Activated naive CD4-positive, alpha-beta T cell treated with anti-CD3 and anti-CD28 coated beads for 36 hours (primary cell): ENCODE measurements around the gene EVC2. TPM values are rescaled to one million over a fixed set of nuclear protein-coding genes. Genes with fewer than 3 reads are reported as not detected.

Source experiments
- CTCF ChIA-PET: fragments of 350-600 bp; sonication (Branson Sonifier 250); formaldehyde crosslinking; loops from one replicate; lab custom pipeline; 2021; ENCODE audit warnings: antibody characterized with exemption; lab: Charles Lee
- DNase-seq: peaks from one replicate; pipeline ENCODE4 v3.0.0-alpha.2; 2020
- H3K27ac Mint-ChIP-seq: one replicate; pipeline ENCODE4 v1.8.0; 2021; ENCODE audit warnings: mild to moderate bottlenecking, mixed read lengths
- H3K27me3 Mint-ChIP-seq: one replicate; pipeline ENCODE4 v1.8.0; 2021; ENCODE audit warnings: low read depth, mixed read lengths
- H3K36me3 Mint-ChIP-seq: one replicate; pipeline ENCODE4 v1.8.0; 2021; ENCODE audit warnings: low read depth, mixed read lengths
- H3K4me1 Mint-ChIP-seq: one replicate; pipeline ENCODE4 v1.8.0; 2021; ENCODE audit warnings: low read depth, mixed read lengths
- H3K4me3 Mint-ChIP-seq: one replicate; pipeline ENCODE4 v1.8.0; 2021; ENCODE audit warnings: mild to moderate bottlenecking, moderate library complexity, mixed read lengths
- H3K9me3 Mint-ChIP-seq: one replicate; pipeline ENCODE4 v1.8.0; 2021; ENCODE audit warnings: mixed read lengths
- intact Hi-C: fragments of 100-400 bp; cut with micrococcal nuclease; formaldehyde crosslinking; loops from one replicate; pipeline ENCODE4 v1.15.1; 2023
- total RNA-seq, 2 experiments: library from RNA; stranded (reverse); gene quantifications; one replicate each; pipeline ENCODE4 v1.2.3, GENCODE V29; 2021

The EVC2 gene
- total RNA-seq, 2 experiments from 2014 or later, result not detected

GRCh38 chr4:5554376-5554775 lies 154.0 kb downstream of the EVC2 start:
- no peak overlapping the region for H3K27ac Mint-ChIP-seq
- no peak overlapping the region for H3K4me3 Mint-ChIP-seq
- intact Hi-C loops, result no loop called here
- H3K36me3 Mint-ChIP-seq, result no peaks in the 10 kb centered on the region
- H3K4me1 Mint-ChIP-seq, result no peaks in the 10 kb centered on the region
- H3K27me3 Mint-ChIP-seq, result peaks cover 10% of the 10 kb centered on the region
- CTCF ChIA-PET, result interaction anchor here (0.7 kb wide), 1 partner anchor 271 kb away, joined by 5 read pairs; no protein-coding TSS in a partner anchor
- DNase-seq, result no peak
- H3K9me3 Mint-ChIP-seq, result peaks cover 9% of the 10 kb centered on the region

DNA sequence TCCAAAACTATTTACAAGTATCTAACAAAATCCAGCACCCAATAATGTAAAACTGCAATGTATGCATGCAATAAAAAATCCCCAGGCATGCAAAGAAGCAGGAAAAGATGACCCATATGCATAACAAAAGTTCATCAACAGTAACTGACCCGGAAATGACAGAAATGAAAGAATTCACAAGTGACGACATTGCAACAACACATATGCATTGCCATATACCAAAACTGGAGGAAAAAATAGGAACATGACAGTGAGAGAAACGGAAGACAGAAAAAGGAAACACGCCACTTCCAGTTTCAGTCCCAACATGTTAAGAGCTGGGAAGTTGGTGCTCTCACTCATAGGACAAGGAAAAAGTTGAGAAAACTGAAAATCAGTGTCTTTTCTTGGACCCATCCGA lies 154.6 kb downstream of the EVC2 start:
- DNase-seq, result no peak
- intact Hi-C loops, result no loop called here
- peaks cover 9% of the 10 kb centered on the region for H3K9me3 Mint-ChIP-seq
- H3K27me3 Mint-ChIP-seq, result peaks cover 10% of the 10 kb centered on the region
- H3K27ac Mint-ChIP-seq, result no peak overlapping the region
- H3K4me1 Mint-ChIP-seq, result no peaks in the 10 kb centered on the region
- H3K4me3 Mint-ChIP-seq, result no peak overlapping the region
- CTCF ChIA-PET, result no interaction called here
- no peaks in the 10 kb centered on the region for H3K36me3 Mint-ChIP-seq

- DNase-seq, result no peak
- H3K27ac Mint-ChIP-seq, result no peak overlapping the region
- H3K4me1 Mint-ChIP-seq, result no peaks in the 10 kb centered on the region
- intact Hi-C loops, result no loop called here
- peaks cover 9% of the 10 kb centered on the region for H3K9me3 Mint-ChIP-seq
- H3K27me3 Mint-ChIP-seq, result peaks cover 10% of the 10 kb centered on the region
- CTCF ChIA-PET, result no interaction called here
- no peaks in the 10 kb centered on the region for H3K36me3 Mint-ChIP-seq
- H3K4me3 Mint-ChIP-seq, result no peak overlapping the region
Observed at GRCh38 chr4:5552451-5552850, 155.9 kb downstream of the EVC2 start.

DNA sequence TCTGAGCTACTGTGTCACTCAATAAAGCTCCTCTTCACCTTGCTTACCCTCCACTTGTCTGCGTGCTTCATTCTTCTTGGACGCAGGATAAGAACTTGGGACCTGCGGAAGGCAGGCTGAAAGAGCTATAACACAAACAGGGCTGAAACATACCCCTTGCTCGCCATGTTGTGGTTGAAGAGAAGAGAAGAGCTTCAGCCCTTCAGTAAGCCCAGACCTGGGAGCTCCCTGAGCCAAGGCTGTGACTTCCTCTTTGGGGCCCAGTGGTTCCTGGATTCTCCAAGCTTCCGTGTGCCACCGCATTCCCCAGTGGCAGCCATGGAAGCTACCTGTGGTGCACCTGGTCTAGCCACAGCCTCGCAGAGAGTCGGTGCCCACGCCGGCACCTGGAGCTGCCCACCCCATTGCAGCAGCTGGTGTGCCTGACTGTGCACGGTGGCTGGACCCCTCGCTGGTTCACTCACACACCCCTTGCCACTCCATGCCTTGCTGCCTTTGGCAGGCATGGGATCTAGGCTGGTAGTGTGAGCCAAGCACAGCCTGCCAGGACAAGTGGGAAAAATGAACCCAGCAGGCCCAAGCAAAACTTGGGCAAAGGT lies 160.6 kb downstream of the EVC2 start:
- no peaks in the 10 kb centered on the region for H3K4me1 Mint-ChIP-seq
- peaks cover 12% of the 10 kb centered on the region for H3K27me3 Mint-ChIP-seq
- peaks cover 9% of the 10 kb centered on the region for H3K9me3 Mint-ChIP-seq
- no peaks in the 10 kb centered on the region for H3K36me3 Mint-ChIP-seq
- CTCF ChIA-PET, result no interaction called here
- intact Hi-C loops, result no loop called here
- H3K4me3 Mint-ChIP-seq, result no peak overlapping the region
- no peak for DNase-seq
- H3K27ac Mint-ChIP-seq, result no peak overlapping the region

DNA sequence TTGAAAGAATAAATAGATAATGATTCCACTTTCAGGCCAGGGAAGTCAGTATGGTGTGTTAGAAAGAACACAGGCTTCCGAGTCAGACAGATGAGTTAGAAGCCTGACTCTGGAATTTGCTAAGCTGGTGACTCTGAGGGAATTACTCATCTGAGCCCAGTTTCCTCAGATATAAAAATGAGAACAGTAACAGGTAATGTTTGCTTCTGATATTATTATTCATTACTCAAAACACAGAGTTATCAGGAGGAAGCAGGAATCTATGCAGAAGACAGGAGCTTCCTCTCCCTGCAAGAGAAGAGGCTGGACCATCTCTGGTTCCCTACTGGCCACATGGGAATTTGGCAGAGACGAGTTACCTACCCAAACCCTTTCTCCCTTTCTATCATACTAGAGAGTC lies 163.1 kb downstream of the EVC2 start:
- Mint-ChIP-seq H3K27ac (no peak overlapping the region), H3K4me1 (no peaks in the 10 kb centered on the region), H3K4me3 (no peak overlapping the region), H3K27me3 (peaks cover 2% of the 10 kb centered on the region), H3K9me3 (peaks cover 5% of the 10 kb centered on the region), H3K36me3 (no peaks in the 10 kb centered on the region)
- intact Hi-C loops, result no loop called here
- DNase-seq, result no peak
- CTCF ChIA-PET, result no interaction called here

DNA sequence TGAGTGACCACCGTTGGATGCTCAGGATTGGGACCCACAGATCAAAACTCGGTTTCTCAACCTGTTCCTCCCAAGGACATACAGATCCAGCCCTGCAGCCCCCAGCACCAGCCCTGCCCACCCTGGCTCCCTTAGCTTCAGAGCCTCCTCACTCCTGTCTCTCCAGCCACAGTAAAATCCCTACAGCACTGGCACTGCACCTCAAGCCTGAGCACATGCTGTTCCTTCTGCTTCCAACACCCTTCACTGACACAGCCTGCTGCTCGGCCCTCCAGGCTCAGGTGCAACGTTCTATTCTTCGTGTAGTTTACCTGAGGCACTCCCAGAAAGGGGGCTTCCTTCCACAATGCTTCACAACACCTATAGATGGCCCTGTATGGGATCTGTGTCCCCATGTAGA lies 163.6 kb downstream of the EVC2 start:
- intact Hi-C loops, result no loop called here
- CTCF ChIA-PET, result no interaction called here
- H3K4me1 Mint-ChIP-seq, result no peaks in the 10 kb centered on the region
- no peaks in the 10 kb centered on the region for H3K36me3 Mint-ChIP-seq
- peaks cover 1% of the 10 kb centered on the region for H3K9me3 Mint-ChIP-seq
- DNase-seq, result no peak
- peaks cover 2% of the 10 kb centered on the region for H3K27me3 Mint-ChIP-seq
- H3K4me3 Mint-ChIP-seq, result no peak overlapping the region
- H3K27ac Mint-ChIP-seq, result no peak overlapping the region

DNA sequence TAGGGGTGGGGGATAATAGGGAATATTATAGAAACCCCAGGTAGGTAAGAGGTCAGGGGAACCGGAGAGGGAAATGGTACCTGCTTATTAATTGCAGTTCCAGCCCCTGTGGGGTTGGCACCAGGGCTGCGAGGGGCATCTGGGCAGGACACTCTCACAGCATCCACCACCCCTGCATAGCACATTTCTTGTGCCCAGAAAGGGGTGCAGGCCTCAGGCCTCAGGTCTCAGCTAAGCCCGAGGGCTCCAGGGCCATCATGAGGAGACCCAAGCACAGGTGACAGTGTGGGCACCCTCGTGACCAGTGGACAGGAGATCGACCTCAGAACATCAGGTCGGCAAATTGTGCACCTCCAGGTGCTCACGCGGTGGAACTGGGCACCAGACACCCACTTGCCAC lies 164.7 kb downstream of the EVC2 start:
- no peak for DNase-seq
- H3K36me3 Mint-ChIP-seq, result no peaks in the 10 kb centered on the region
- CTCF ChIA-PET, result no interaction called here
- no peak overlapping the region for H3K4me3 Mint-ChIP-seq
- intact Hi-C loops, result no loop called here
- H3K4me1 Mint-ChIP-seq, result no peaks in the 10 kb centered on the region
- peaks cover 2% of the 10 kb centered on the region for H3K27me3 Mint-ChIP-seq
- no peak overlapping the region for H3K27ac Mint-ChIP-seq
- no peaks in the 10 kb centered on the region for H3K9me3 Mint-ChIP-seq

GRCh38 chr4:5541169-5541568 lies 167.2 kb downstream of the EVC2 start:
- intact Hi-C loops, result no loop called here
- no peak overlapping the region for H3K27ac Mint-ChIP-seq
- no peaks in the 10 kb centered on the region for H3K36me3 Mint-ChIP-seq
- no peak for DNase-seq
- peaks cover 2% of the 10 kb centered on the region for H3K27me3 Mint-ChIP-seq
- H3K4me3 Mint-ChIP-seq, result no peak overlapping the region
- no peaks in the 10 kb centered on the region for H3K4me1 Mint-ChIP-seq
- no peaks in the 10 kb centered on the region for H3K9me3 Mint-ChIP-seq
- CTCF ChIA-PET, result no interaction called here

DNA sequence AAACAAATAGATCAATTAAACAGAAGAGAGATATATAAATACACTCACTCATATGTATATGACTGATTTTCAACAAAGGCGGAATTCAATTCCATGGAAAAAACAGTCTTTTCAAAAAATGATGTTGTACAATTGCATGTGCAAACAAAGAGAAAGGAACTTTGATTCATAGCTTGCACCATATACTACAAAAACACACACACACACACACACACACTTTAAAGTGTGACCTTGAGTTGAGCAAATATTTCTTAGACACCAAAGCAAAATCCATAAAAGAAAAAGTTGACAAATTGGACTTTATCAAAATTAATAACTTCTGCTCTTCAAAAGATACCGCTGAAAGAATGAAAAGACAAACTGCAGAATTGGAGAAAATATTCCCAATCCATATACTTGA lies 168.8 kb downstream of the EVC2 start:
- Mint-ChIP-seq H3K27me3 (no peaks in the 10 kb centered on the region), H3K4me3 (no peak overlapping the region), H3K36me3 (no peaks in the 10 kb centered on the region), H3K27ac (no peak overlapping the region), H3K9me3 (peaks cover 8% of the 10 kb centered on the region), H3K4me1 (no peaks in the 10 kb centered on the region)
- DNase-seq, result no peak
- intact Hi-C loops, result no loop called here
- CTCF ChIA-PET, result no interaction called here

DNA sequence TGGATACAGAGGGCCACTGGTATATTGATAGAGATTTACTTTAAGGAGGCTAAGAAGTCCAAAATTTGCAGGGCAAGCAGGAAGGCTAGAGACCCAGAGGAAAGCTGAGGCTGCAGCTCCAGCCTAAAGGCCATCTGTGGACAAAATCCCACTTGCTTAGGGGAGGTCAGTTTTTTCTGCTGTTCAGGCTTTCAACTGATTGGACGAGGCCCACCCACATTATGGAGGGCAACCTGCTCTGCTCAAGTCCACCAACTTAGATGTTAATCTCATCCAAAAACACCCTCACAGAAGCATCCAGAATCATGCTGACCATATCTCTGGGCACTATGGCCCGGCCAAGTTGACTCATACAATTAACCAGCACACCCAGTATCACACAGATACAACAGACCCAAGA lies 176.3 kb downstream of the EVC2 start:
- Mint-ChIP-seq H3K4me3 (no peak overlapping the region), H3K36me3 (peaks cover 2% of the 10 kb centered on the region), H3K4me1 (no peaks in the 10 kb centered on the region), H3K27me3 (no peaks in the 10 kb centered on the region), H3K27ac (no peak overlapping the region), H3K9me3 (peaks cover 19% of the 10 kb centered on the region)
- intact Hi-C loops, result no loop called here
- CTCF ChIA-PET, result no interaction called here
- DNase-seq, result no peak

DNA sequence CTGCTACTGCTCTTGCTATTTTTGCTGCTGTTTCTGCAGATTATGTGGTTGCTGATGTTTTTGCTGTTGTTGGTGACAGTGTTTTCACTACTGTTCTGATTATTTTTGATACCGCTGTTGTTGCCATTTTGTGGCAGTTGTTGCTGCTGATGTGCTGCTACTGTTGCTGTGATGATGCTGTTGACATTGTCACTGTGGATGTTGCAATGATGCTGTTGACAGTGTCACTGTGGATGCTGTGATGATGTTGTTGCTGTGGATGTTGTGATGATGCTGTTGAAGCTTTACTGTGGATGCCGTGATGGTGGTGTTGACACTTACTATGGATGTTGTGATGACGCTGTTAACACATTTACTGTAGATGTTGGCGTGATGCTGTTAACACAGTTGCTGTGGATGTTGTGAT lies 180.3 kb downstream of the EVC2 start:
- no peak overlapping the region for H3K4me3 Mint-ChIP-seq
- no peaks in the 10 kb centered on the region for H3K27me3 Mint-ChIP-seq
- peaks cover 4% of the 10 kb centered on the region for H3K9me3 Mint-ChIP-seq
- no peaks in the 10 kb centered on the region for H3K4me1 Mint-ChIP-seq
- no peak overlapping the region for H3K27ac Mint-ChIP-seq
- H3K36me3 Mint-ChIP-seq, result no peaks in the 10 kb centered on the region
- DNase-seq, result no peak
- intact Hi-C loops, result no loop called here
- CTCF ChIA-PET, result no interaction called here

DNA sequence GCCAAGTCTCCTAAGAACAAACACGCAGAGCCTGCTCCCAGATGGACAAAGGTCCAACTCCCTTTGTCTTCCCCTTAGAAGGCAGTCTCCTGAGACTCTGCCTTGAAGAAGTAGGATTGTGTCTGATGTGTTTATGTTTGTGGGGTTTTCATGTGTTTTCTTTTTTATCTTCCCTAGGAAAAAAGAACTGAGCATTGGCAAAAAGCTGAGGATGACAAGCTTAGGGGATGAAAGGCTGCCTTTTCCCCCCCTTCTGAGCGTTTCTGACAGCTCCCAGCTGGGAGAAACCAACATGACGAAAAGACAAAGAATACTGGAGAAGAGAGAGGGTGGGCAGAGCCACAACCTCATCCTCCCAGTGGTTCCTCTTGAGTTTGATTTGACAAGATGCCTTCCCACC lies 181.1 kb downstream of the EVC2 start:
- H3K9me3 Mint-ChIP-seq, result peaks cover 4% of the 10 kb centered on the region
- no peaks in the 10 kb centered on the region for H3K4me1 Mint-ChIP-seq
- H3K27me3 Mint-ChIP-seq, result no peaks in the 10 kb centered on the region
- no peak overlapping the region for H3K4me3 Mint-ChIP-seq
- no peaks in the 10 kb centered on the region for H3K36me3 Mint-ChIP-seq
- intact Hi-C loops, result no loop called here
- DNase-seq, result no peak
- CTCF ChIA-PET, result no interaction called here
- no peak overlapping the region for H3K27ac Mint-ChIP-seq

- CTCF ChIA-PET, result no interaction called here
- Mint-ChIP-seq H3K27me3 (no peaks in the 10 kb centered on the region), H3K27ac (no peak overlapping the region), H3K9me3 (peaks cover 4% of the 10 kb centered on the region), H3K4me3 (no peak overlapping the region), H3K36me3 (no peaks in the 10 kb centered on the region), H3K4me1 (no peaks in the 10 kb centered on the region)
- intact Hi-C loops, result no loop called here
- DNase-seq, result no peak
Observed at GRCh38 chr4:5526080-5526846, 182.1 kb downstream of the EVC2 start.
